Measurements from ENCODE around the gene JAZF1.

JAZF1 gene

GRCh38 chr7:28180364-28181147 is at the start of gene JAZF1:
JAZF1 (minus strand) TSS chr7:28180795.
- peak; percentile 48 for DNase-seq (ENCODE audit: low spot score)

- DNase-seq (ENCODE audit: low spot score): peak; percentile 32
Measured at GRCh38 chr7:28230261-28230660, 49.7 kb upstream of the JAZF1 start.

GRCh38 chr7:28228396-28228795 is 47.8 kb upstream of the JAZF1 start:
- no peak for DNase-seq (ENCODE audit: low spot score)

- DNase-seq (ENCODE audit: low spot score): no peak
Measured at GRCh38 chr7:28226003-28226402, 45.4 kb upstream of the JAZF1 start.

- DNase-seq (ENCODE audit: low spot score): no peak
Measured at GRCh38 chr7:28225576-28225975, 45.0 kb upstream of the JAZF1 start.

GRCh38 chr7:28224675-28225074 is 44.1 kb upstream of the JAZF1 start:
- DNase-seq (ENCODE audit: low spot score): no peak

- no peak for DNase-seq (ENCODE audit: low spot score)
Measured at GRCh38 chr7:28224172-28224571, 43.6 kb upstream of the JAZF1 start.

GRCh38 chr7:28222636-28223035 is 42.0 kb upstream of the JAZF1 start:
- DNase-seq (ENCODE audit: low spot score): no peak

- no peak for DNase-seq (ENCODE audit: low spot score)
Measured at GRCh38 chr7:28219793-28220192, 39.2 kb upstream of the JAZF1 start.

GRCh38 chr7:28217143-28217542 is 36.5 kb upstream of the JAZF1 start:
- no peak for DNase-seq (ENCODE audit: low spot score)

- no peak for DNase-seq (ENCODE audit: low spot score)
Measured at GRCh38 chr7:28211006-28211405, 30.4 kb upstream of the JAZF1 start.

- no peak for DNase-seq (ENCODE audit: low spot score)
Measured at GRCh38 chr7:28208506-28208905, 27.9 kb upstream of the JAZF1 start.

- DNase-seq (ENCODE audit: low spot score): no peak
Measured at GRCh38 chr7:28207486-28208158, 27.0 kb upstream of the JAZF1 start.

GRCh38 chr7:28205506-28205905 is 24.9 kb upstream of the JAZF1 start:
- DNase-seq (ENCODE audit: low spot score): no peak

- DNase-seq (ENCODE audit: low spot score): no peak
Measured at GRCh38 chr7:28203508-28204240, 23.1 kb upstream of the JAZF1 start.

- DNase-seq (ENCODE audit: low spot score): no peak
Measured at GRCh38 chr7:28202222-28202621, 21.6 kb upstream of the JAZF1 start.

- DNase-seq (ENCODE audit: low spot score): no peak
Measured at GRCh38 chr7:28201131-28201530, 20.5 kb upstream of the JAZF1 start.

- DNase-seq (ENCODE audit: low spot score): no peak
Measured at GRCh38 chr7:28200598-28200997, 20.0 kb upstream of the JAZF1 start.

GRCh38 chr7:28199021-28199510 is 18.5 kb upstream of the JAZF1 start:
- no peak for DNase-seq (ENCODE audit: low spot score)

GRCh38 chr7:28195910-28196620 is 15.5 kb upstream of the JAZF1 start:
- no peak for DNase-seq (ENCODE audit: low spot score)

- no peak for DNase-seq (ENCODE audit: low spot score)
Measured at GRCh38 chr7:28192786-28193585, 12.4 kb upstream of the JAZF1 start.

All from HuH-7 (cell line).